ENCODE measurements around the gene OGDHL.

OGDHL gene

GRCh38 chr10:49762566-49762877 lies 399 bp upstream of the OGDHL start:
- no peaks in the 10 kb centered on the region for H3K79me2 ChIP-seq (ENCODE audit: low read length)
- no peak overlapping the region for H3K27ac ChIP-seq (ENCODE audit: low read length)
- no peaks in the 10 kb centered on the region for H3K27me3 ChIP-seq (ENCODE audit: low read depth, low read length)
- H3K9me3 ChIP-seq (ENCODE audit: insufficient read depth, low read length): no peaks in the 10 kb centered on the region
- peak overlapping the region; percentile 67 for H3K4me2 ChIP-seq (ENCODE audit: low read length)
- peaks cover 4% of the 10 kb centered on the region; the same call in 1 of the 2 replicates for H3K4me1 ChIP-seq (ENCODE audit: low read length)
- no peak for TF ChIP-seq EZH2phosphoT487 (IDR thresholded peaks at IDR 0.05; ENCODE audit: low read depth)
- TF ChIP-seq, protein P1, sequence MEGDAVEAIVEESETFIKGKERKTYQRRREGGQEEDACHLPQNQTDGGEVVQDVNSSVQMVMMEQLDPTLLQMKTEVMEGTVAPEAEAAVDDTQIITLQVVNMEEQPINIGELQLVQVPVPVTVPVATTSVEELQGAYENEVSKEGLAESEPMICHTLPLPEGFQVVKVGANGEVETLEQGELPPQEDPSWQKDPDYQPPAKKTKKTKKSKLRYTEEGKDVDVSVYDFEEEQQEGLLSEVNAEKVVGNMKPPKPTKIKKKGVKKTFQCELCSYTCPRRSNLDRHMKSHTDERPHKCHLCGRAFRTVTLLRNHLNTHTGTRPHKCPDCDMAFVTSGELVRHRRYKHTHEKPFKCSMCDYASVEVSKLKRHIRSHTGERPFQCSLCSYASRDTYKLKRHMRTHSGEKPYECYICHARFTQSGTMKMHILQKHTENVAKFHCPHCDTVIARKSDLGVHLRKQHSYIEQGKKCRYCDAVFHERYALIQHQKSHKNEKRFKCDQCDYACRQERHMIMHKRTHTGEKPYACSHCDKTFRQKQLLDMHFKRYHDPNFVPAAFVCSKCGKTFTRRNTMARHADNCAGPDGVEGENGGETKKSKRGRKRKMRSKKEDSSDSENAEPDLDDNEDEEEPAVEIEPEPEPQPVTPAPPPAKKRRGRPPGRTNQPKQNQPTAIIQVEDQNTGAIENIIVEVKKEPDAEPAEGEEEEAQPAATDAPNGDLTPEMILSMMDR (IDR thresholded peaks at IDR 0.05; ENCODE audit: low read depth, low read length): no peak
- H3K4me3 ChIP-seq (ENCODE audit: low read length): peak overlapping the region; percentile 89
- no peaks in the 10 kb centered on the region for H3K36me3 ChIP-seq (replicated peaks; ENCODE audit: low read depth, low read length)
- no peak overlapping the region for H2AFZ ChIP-seq (ENCODE audit: low read depth, low read length)
- no peaks in the 10 kb centered on the region; the same call in 1 of the 2 replicates for H4K20me1 ChIP-seq (ENCODE audit: insufficient read depth, low read length)
- H3K9ac ChIP-seq (ENCODE audit: low read length): no peak overlapping the region

DNA sequence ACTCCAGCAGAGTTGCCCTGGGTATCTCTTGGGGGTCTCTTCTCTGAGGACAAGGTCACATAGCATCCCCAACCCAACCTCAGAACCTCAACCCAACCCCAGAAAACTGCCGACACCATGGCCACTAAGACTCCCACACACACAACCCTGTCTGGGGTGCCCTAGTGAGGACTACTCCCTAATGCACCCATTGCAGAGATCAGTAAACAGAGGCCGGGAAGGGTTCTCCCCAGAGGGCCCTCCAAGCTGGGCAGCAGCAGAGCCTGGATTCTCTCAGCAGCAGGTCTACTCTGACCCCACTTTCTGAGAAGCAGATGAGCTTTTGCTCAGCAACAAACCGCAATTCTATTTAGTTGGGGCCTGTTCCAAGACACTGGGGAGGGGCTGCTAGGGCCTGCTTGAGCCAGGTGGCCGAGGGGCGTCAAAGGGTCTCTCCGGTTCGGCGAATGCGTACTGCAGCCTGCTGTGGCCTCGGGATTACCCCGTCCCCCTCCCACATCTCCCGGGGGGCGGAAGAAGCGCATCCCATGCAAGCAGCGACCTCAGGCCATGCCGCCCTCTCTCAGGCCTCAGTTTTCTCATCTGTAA lies 828 bp downstream of the OGDHL start:
- H3K9ac ChIP-seq (ENCODE audit: low read length): no peak overlapping the region
- H3K27me3 ChIP-seq (ENCODE audit: low read depth, low read length): no peaks in the 10 kb centered on the region
- no peak overlapping the region for H2AFZ ChIP-seq (ENCODE audit: low read depth, low read length)
- H3K4me1 ChIP-seq (ENCODE audit: low read length): peaks cover 4% of the 10 kb centered on the region; the same call in 1 of the 2 replicates
- TF ChIP-seq, protein P1 (IDR thresholded peaks at IDR 0.05; ENCODE audit: low read depth, low read length): no peak
- TF ChIP-seq EZH2phosphoT487 (IDR thresholded peaks at IDR 0.05; ENCODE audit: low read depth): no peak
- no peaks in the 10 kb centered on the region for H3K9me3 ChIP-seq (ENCODE audit: insufficient read depth, low read length)
- no peaks in the 10 kb centered on the region for H3K36me3 ChIP-seq (replicated peaks; ENCODE audit: low read depth, low read length)
- peak overlapping the region; percentile 79 for H3K4me2 ChIP-seq (ENCODE audit: low read length)
- H3K4me3 ChIP-seq (ENCODE audit: low read length): peak overlapping the region; percentile 89
- H4K20me1 ChIP-seq (ENCODE audit: insufficient read depth, low read length): no peaks in the 10 kb centered on the region; the same call in 1 of the 2 replicates
- no peak overlapping the region for H3K27ac ChIP-seq (ENCODE audit: low read length)
- H3K79me2 ChIP-seq (ENCODE audit: low read length): no peaks in the 10 kb centered on the region

- no peaks in the 10 kb centered on the region; the same call in 1 of the 2 replicates for H4K20me1 ChIP-seq (ENCODE audit: insufficient read depth, low read length)
- no peak overlapping the region for H3K27ac ChIP-seq (ENCODE audit: low read length)
- H3K36me3 ChIP-seq (replicated peaks; ENCODE audit: low read depth, low read length): no peaks in the 10 kb centered on the region
- H3K4me1 ChIP-seq (ENCODE audit: low read length): peaks cover 4% of the 10 kb centered on the region; the same call in 1 of the 2 replicates
- TF ChIP-seq, protein P1 (IDR thresholded peaks at IDR 0.05; ENCODE audit: low read depth, low read length): no peak
- no peak for TF ChIP-seq EZH2phosphoT487 (IDR thresholded peaks at IDR 0.05; ENCODE audit: low read depth)
- H2AFZ ChIP-seq (ENCODE audit: low read depth, low read length): no peak overlapping the region
- H3K27me3 ChIP-seq (ENCODE audit: low read depth, low read length): no peaks in the 10 kb centered on the region
- no peaks in the 10 kb centered on the region for H3K9me3 ChIP-seq (ENCODE audit: insufficient read depth, low read length)
- no peak overlapping the region for H3K4me2 ChIP-seq (ENCODE audit: low read length)
- no peak overlapping the region for H3K9ac ChIP-seq (ENCODE audit: low read length)
- H3K79me2 ChIP-seq (ENCODE audit: low read length): no peaks in the 10 kb centered on the region
- H3K4me3 ChIP-seq (ENCODE audit: low read length): no peak overlapping the region
Observed at GRCh38 chr10:49760789-49761188, 1.3 kb downstream of the OGDHL start.

GRCh38 chr10:49759787-49760551 lies 2.2 kb downstream of the OGDHL start:
- H3K36me3 ChIP-seq (replicated peaks; ENCODE audit: low read depth, low read length): no peaks in the 10 kb centered on the region
- TF ChIP-seq, protein P1 (IDR thresholded peaks at IDR 0.05; ENCODE audit: low read depth, low read length): no peak
- no peak for TF ChIP-seq EZH2phosphoT487 (IDR thresholded peaks at IDR 0.05; ENCODE audit: low read depth)
- no peak overlapping the region for H3K9ac ChIP-seq (ENCODE audit: low read length)
- peaks cover 4% of the 10 kb centered on the region; the same call in 1 of the 2 replicates for H3K4me1 ChIP-seq (ENCODE audit: low read length)
- H4K20me1 ChIP-seq (ENCODE audit: insufficient read depth, low read length): no peaks in the 10 kb centered on the region; the same call in 1 of the 2 replicates
- H3K4me3 ChIP-seq (ENCODE audit: low read length): no peak overlapping the region
- H3K27me3 ChIP-seq (ENCODE audit: low read depth, low read length): no peaks in the 10 kb centered on the region
- H3K4me2 ChIP-seq (ENCODE audit: low read length): no peak overlapping the region
- H3K9me3 ChIP-seq (ENCODE audit: insufficient read depth, low read length): no peaks in the 10 kb centered on the region
- H3K27ac ChIP-seq (ENCODE audit: low read length): no peak overlapping the region
- no peak overlapping the region for H2AFZ ChIP-seq (ENCODE audit: low read depth, low read length)
- H3K79me2 ChIP-seq (ENCODE audit: low read length): no peaks in the 10 kb centered on the region

Data from OCI-LY3 (cell line).